RKO (cell line): ENCODE results near the gene SEMA3B.
"Not testable (repeated sequence)": the region's sequence is repeated elsewhere in the genome, so short reads cannot be mapped to it uniquely, and the experiment has no call there.

Experiments
- DNase-seq: peaks from one replicate; pipeline ENCODE4 v3.0.0-alpha.2; 2016; ENCODE audit warnings: low spot score

SEMA3B gene

DNA sequence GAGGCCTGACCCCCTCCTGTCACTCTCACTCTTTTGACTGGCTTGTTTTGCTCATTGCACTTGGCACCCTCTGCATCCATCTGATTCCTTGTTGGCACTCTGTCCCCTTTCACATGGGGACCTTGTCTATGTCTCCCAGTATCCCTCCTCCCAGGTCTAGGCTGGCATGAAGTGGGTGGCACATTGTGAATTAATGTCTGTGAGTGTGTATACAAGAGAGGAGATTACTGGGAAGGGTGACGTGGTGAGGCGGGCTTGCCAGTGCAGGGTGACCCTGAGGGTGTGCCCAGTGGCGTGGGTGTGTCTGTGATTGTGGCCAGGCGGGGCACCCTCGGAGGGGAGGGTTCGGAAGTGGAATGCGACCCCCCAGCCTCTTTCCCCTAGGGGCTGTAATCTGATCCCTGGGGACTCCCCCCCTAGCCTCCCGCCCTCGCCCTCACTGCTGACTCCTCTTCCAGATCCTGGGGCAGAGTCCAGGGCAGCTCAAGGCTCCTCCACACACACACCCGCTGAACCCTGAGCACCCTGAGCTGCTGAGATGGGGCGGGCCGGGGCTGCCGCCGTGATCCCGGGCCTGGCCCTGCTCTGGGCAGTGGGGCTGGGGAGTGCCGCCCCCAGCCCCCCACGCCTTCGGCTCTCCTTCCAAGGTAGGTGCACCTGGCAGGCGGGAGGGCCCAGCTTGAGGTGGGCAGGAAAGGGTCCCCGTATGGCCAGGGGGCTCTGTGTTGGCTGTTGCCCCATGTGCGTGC lies at the start of gene SEMA3B:
Gene SEMA3B (plus strand): TSS at position 445 of the 749 bp plus-strand sequence. CDS start 94 bp downstream, at position 539.
- no peak for DNase-seq

GRCh38 chr3:50219285-50219684 lies 49.7 kb upstream of the SEMA3B start:
- DNase-seq = no peak

GRCh38 chr3:50220109-50220508 lies 48.8 kb upstream of the SEMA3B start:
- no peak for DNase-seq

GRCh38 chr3:50221051-50221410 lies 47.9 kb upstream of the SEMA3B start:
- no peak for DNase-seq

DNA sequence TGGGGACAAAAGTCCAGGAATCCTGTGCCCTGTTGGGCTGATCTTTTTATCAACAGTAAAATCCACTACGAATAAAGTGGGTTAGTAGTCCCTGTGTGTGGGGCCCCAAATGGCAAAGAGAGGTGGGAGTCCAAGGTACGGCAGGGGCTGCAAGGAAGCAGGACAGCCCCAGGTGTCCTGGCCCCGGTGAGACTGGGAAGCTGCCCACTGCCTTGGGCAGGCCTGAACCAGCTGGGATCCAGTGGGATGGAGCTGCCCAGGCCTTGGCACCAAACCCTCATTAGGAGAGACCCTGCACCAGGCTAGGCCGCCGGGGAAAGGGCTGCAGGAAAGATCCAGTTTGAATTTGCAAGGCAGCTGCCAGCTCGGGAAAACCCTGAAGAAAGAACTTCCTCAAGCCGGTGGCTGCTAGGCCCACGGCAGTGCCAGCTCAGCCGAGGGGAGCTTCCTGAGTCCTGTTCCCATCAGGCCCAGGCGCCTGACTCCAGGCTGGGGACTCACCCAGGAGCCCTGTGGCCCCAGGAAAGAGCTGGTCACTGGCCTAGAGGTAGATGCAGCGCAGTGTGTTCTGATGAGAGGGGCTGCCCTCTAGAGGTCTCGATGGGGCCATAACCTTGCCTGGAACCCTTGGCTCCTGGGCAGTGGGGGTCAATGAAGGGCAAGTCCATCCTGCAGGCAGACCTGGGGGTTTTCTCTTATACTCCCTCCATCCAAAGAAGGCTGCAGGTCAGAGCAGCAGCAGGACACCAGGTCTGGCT lies 47.4 kb upstream of the SEMA3B start:
- no peak for DNase-seq

DNA sequence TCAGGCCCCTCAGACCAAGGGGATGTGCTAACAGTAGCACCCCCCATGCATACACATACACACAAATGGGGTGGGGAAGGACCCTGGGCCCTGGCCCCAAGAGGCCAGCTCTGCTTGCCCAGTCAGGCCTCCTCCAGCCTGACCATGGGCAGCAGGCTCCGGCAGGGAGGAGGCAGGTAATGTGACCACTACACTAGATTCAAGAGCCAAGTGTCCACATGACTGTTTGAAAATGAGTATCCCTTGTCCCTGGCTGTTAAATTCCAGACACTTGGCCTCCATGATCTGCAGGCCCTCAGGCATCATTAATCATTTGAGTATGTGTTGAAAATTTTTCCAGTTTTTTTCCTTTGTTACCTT lies 46.8 kb upstream of the SEMA3B start:
- DNase-seq = no peak

- DNase-seq = no peak
Observed at GRCh38 chr3:50224639-50225038, 44.3 kb upstream of the SEMA3B start.

DNA sequence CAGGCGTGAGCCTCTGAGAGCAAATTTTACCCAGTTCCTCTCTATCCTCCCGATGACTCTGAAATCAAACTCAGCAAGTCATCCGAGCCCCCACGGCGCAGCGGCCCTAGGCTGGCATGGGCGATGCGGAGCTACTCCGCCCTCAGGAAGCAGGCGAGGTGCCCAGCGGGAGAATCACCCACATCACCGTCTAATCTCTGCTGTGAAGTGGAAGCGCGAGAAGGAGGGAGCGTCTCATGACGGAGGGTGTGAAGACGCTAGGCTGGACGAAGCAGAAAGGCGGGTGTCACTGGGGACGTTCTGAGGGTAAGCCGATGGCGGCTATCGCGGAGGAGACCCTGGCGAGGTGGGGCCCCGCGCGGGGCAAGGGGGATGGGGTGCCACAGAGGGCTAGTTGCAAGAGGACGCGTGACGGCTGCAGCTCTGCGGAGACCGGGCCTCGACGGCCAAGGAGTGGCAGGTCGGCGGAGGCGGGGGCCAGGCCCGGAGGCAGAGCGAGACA lies 42.0 kb upstream of the SEMA3B start:
- no peak for DNase-seq

GRCh38 chr3:50227390-50228183 lies 41.4 kb upstream of the SEMA3B start:
- peak; percentile 91 for DNase-seq

DNA sequence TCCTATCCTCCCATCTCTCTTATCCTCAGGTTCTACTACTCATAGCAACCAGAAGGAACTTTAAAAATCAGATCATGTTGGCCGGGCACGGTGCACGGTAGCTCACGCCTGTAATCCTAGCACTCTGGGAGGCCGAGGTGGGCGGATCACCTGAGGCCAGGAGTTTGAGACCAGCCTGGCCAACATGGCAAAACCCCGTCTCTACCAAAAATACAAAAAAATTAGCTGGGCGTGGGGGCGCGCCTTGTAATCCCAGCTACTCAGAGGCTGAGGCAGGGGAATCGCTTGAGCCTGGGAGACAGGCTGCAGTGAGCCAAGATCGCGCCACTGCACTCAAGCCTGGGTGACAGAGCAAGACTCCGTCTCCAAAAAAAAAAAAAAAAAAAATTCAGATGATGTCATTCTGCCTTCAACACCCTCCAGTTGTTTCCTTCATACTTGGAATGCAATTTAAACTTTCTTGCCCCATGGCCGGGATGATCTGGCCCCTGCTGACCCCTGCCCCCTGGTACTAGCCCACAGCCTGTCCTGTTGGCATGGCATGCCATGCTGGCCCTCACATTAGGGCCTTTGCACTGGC lies 40.7 kb upstream of the SEMA3B start:
- not testable (repeated sequence) for DNase-seq

GRCh38 chr3:50229490-50229889 lies 39.5 kb upstream of the SEMA3B start:
- DNase-seq = no peak

DNA sequence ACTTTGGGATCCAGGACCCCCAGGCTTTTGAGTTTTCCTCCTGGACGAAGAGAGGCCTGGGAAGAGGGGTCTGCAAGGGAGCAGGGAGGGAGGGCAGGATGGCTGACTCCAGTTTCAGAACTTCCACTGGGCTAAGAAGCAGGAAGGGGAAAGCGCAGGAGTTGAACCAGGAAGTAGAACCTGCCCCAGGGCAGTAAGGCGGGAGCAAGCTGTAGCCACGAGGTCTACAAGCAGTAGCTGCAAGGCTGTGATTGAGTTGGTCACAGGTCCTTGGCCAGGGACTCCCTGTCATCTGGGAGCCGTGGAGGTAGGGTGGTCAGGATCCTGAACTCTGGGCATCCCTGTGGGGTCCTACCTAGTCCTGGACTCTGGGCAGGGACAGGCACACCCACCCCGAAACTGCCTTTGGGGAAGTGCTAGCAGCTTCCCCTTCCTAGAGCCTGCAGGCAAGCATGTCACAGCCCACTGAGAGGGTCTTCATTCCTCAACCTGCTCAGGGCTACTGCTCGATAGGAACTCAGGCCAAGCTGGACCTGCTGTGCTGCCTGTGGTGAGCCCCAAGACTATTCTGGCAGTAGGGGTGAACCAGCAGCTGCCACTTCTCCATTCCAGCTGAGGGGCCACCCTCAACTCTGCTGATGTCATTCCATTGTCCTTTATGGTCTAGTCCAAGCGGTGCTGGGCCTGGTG lies 38.7 kb upstream of the SEMA3B start:
- no peak for DNase-seq

DNA sequence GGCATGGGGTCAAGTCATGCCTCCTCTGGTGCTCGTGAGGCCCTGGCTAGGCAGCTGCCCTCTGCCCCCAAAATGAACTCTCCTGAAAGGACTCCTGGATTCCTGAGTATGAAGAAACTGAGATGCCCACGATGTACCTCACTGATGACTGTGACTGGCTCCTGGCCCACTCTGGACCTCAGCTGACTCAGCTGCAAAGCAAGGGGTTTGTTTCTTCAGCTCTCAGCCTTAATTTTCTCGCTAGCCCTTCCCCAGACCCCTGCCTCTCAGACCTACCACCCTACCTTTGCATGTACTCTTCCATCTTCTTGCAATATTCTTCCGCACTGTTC lies 38.2 kb upstream of the SEMA3B start:
- peak; percentile 30 for DNase-seq

GRCh38 chr3:50231581-50231980 lies 37.4 kb upstream of the SEMA3B start:
- DNase-seq = no peak

GRCh38 chr3:50232303-50232702 lies 36.6 kb upstream of the SEMA3B start:
- no peak for DNase-seq

DNA sequence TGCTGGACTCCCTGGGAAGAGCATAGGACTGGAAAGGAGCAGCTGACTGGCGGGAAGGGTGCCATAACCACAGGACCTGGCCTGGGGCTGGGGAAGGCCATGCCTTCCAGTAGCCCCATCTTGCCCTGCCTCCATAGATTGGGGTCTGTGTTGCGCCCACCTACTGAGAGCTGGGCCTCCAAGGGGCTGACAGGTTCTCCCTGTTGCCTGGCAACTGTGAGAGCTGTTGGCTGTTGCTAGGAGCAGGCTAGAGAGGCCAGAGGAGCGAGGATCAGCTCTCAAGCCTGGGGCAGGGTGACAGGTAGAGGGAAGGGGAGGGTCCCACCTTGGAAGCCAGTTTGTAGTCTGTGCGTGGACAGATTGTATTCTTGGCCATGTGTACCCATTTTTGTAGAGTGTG lies 35.8 kb upstream of the SEMA3B start:
- no peak for DNase-seq

- peak; percentile 97 for DNase-seq
Observed at GRCh38 chr3:50235716-50236483, 33.0 kb upstream of the SEMA3B start, which contains the start of gene GNAI2. TSS of gene GNAI2 (plus strand) at chr3:50236204. CDS start at chr3:50236336, 132 bp downstream.

DNA sequence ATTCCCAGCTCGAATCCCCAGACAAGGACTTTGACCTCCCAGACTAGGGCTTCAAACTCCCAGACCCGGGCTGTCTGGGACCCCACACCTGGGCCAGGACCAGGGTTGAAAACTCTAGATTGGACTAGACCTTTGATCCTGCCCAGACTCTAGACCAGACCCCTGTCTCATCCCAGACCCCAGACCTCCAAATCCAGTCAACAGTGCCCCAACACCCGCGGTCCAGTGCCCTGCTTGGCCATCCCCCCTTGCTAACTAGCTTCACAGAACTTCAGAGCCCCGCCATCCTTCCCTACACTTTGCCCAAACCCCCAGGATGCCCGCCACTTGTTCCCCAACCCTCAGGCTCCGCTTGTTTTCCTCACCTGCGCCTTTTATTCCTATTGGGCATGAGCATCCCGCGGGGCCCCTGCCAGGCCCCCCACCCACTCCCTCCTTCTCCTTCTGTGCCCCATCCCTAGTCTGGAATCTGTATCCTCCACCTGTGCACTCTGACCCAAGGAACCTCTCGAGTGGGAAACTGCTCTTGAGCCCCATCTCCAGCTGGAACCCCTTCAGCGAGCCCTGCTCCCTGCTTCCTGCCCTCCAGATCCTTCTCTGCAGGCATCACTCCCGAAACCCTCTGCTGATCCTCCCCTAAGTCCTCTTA lies 32.3 kb upstream of the SEMA3B start:
- no peak for DNase-seq

DNA sequence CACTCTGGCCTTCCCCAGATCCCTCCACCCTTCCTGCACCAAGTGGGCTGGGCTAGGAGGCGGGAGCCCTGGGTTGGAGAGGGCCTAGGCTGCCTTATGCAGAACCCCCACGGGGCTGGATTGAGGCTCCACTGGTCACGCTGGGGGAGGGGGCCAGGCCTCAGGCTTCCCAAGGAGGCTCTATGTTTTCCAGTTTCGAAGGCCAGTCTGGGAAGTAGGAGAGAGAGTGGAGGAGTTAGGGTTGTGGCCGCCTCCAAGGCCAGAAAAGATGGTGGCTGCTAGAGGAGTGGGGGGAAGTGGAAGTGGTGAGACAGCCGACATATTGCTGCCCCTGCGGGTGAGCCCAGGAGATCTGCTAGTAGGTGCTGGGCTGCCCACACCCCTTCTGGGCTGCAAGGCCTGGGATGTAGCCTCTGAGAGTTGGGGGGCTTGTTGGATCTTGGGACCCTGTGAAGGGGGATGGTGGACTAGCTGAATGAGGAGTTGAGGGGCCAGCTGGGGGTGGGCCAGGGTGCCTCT lies 31.8 kb upstream of the SEMA3B start:
- peak; percentile 54 for DNase-seq
